IMR-90 (cell line): ENCODE data around the gene CDC7. TPM values are rescaled to one million over a fixed set of nuclear protein-coding genes. Genes with fewer than 3 reads are reported as not detected.

Source experiments
- ATAC-seq: fragments of 200-7000 bp; cut with Tn5 transposase; 2 replicates; pipeline ENCODE4 v1.9.1; 2020; ENCODE audit warnings: low read depth, mild to moderate bottlenecking, moderate library complexity
- BruUV-seq: library from RNA; stranded (reverse); fragments of 400-500 nt; replicated peaks from 2 replicates; lab custom pipeline; 2021; lab: Mats Ljungman, UMichigan
- CTCF ChIA-PET: fragments of 300-600 bp; formaldehyde crosslinking; extraction: SDS; loops from one replicate; lab custom pipeline; 2021; ENCODE audit warnings: antibody characterized with exemption; lab: Yijun Ruan, JAX
- POLR2A ChIA-PET: fragments of 300-600 bp; sonication (Branson Sonifier 250); formaldehyde crosslinking; loops from one replicate; lab custom pipeline; 2022; ENCODE audit warnings: antibody characterized with exemption; ENCODE audit not compliant: unreplicated experiment; lab: Charles Lee
- DNase-seq: peaks from one replicate; pipeline ENCODE4 v3.0.0; 2013
- H2AFZ ChIP-seq: replicated peaks from 2 replicates; pipeline ENCODE3; 2013; ENCODE audit warnings: low read length, mild to moderate bottlenecking; ENCODE audit not compliant: poor library complexity
- H2AK5ac ChIP-seq: 2 replicates; pipeline ENCODE4 v1.6.1; 2013; ENCODE audit warnings: low read depth, low read length, inconsistent platforms
- H2AK9ac ChIP-seq: replicated peaks from 2 replicates; pipeline ENCODE3; 2013; ENCODE audit warnings: mild to moderate bottlenecking, low read depth, low read length, moderate library complexity; ENCODE audit not compliant: poor library complexity
- H2BK120ac ChIP-seq: 2 replicates; pipeline ENCODE4 v1.6.1; 2013; ENCODE audit warnings: low read depth, low read length, inconsistent platforms
- H2BK15ac ChIP-seq: 3 replicates; pipeline ENCODE4 v1.6.1; 2013; ENCODE audit warnings: low read depth, low read length, inconsistent platforms
- H2BK20ac ChIP-seq: 2 replicates; pipeline ENCODE4 v1.6.1; 2013; ENCODE audit warnings: low read depth, mild to moderate bottlenecking, inconsistent platforms, low read length, moderate library complexity
- H2BK5ac ChIP-seq: 2 replicates; pipeline ENCODE4 v1.6.1; 2013; ENCODE audit warnings: mild to moderate bottlenecking, low read depth, low read length, inconsistent platforms; ENCODE audit not compliant: poor library complexity, severe bottlenecking
- H3K14ac ChIP-seq: replicated peaks from 2 replicates; pipeline ENCODE4 v1.6.1; 2013; ENCODE audit warnings: low read depth, low read length, inconsistent platforms
- H3K18ac ChIP-seq: 2 replicates; pipeline ENCODE4 v1.6.1; 2013; ENCODE audit warnings: low read depth, low read length, control low read depth
- H3K23ac ChIP-seq: 2 replicates; pipeline ENCODE4 v1.6.1; 2013; ENCODE audit warnings: low read depth, low read length, inconsistent platforms
- H3K27ac ChIP-seq: 2 replicates; pipeline ENCODE4 v1.5.1; 2013; ENCODE audit warnings: mild to moderate bottlenecking, control low read depth, low read length; ENCODE audit not compliant: insufficient read depth
- H3K27me3 ChIP-seq: 2 replicates; pipeline ENCODE4 v1.6.1; 2013; ENCODE audit warnings: low read length; ENCODE audit not compliant: control insufficient read depth, insufficient read depth
- H3K36me3 ChIP-seq: 2 replicates; pipeline ENCODE4 v1.6.1; 2013; ENCODE audit warnings: low read length, mixed read lengths; ENCODE audit not compliant: control insufficient read depth, insufficient read depth
- H3K4ac ChIP-seq: 2 replicates; pipeline ENCODE4 v1.6.1; 2013; ENCODE audit warnings: low read depth, low read length, inconsistent platforms
- H3K4me1 ChIP-seq: 2 replicates; pipeline ENCODE4 v1.6.1; 2013; ENCODE audit warnings: low read length, mixed read lengths; ENCODE audit not compliant: control insufficient read depth, insufficient read depth
- H3K4me2 ChIP-seq: 2 replicates; pipeline ENCODE4 v1.6.1; 2013; ENCODE audit warnings: low read depth, mild to moderate bottlenecking, control low read depth, low read length, moderate library complexity
- H3K4me3 ChIP-seq: 2 replicates; pipeline ENCODE4 v1.5.1; 2013; ENCODE audit warnings: low read depth, mild to moderate bottlenecking, control low read depth, low read length, moderate library complexity; ENCODE audit not compliant: insufficient read depth
- H3K56ac ChIP-seq: 2 replicates; pipeline ENCODE4 v1.6.1; 2013; ENCODE audit warnings: low read length, inconsistent platforms; ENCODE audit not compliant: insufficient read depth; ENCODE audit errors: extremely low read depth
- H3K79me1 ChIP-seq, 2 experiments: 2 replicates each; pipeline ENCODE4 v1.6.1; 2013; ENCODE audit warnings: low read length in 2 of 2, inconsistent platforms in 1 of 2, low read depth in 1 of 2
- H3K9ac ChIP-seq: 2 replicates; pipeline ENCODE4 v1.6.1; 2013; ENCODE audit warnings: low read depth, low read length, control low read depth
- H3K9me1 ChIP-seq: 2 replicates; pipeline ENCODE4 v1.6.1; 2013; ENCODE audit warnings: low read length, inconsistent platforms; ENCODE audit not compliant: insufficient read depth
- H3K9me3 ChIP-seq: 2 replicates; pipeline ENCODE4 v1.6.1; 2013; ENCODE audit warnings: low read length; ENCODE audit not compliant: control insufficient read depth, insufficient read depth
- H4K20me1 ChIP-seq: 2 replicates; pipeline ENCODE4 v1.6.1; 2013; ENCODE audit warnings: low read length, inconsistent platforms; ENCODE audit not compliant: insufficient read depth
- H4K5ac ChIP-seq: 2 replicates; pipeline ENCODE4 v1.6.1; 2013; ENCODE audit warnings: mild to moderate bottlenecking, low read depth, low read length, control low read depth
- H4K8ac ChIP-seq, 2 experiments: 2 replicates each; pipeline ENCODE4 v1.6.1; 2013; ENCODE audit warnings: low read depth in 2 of 2, low read length in 2 of 2, control low read depth in 1 of 2, inconsistent platforms in 1 of 2
- H4K91ac ChIP-seq: 2 replicates; pipeline ENCODE4 v1.6.1; 2013; ENCODE audit warnings: low read depth, low read length, inconsistent platforms; ENCODE audit not compliant: insufficient read depth
- BHLHE40 ChIP-seq: fragments of 150-350 bp; IDR thresholded peaks from 2 replicates; pipeline ENCODE4 v1.6.1; 2016; ENCODE audit warnings: mild to moderate bottlenecking, low read depth, low read length
- CEBPB ChIP-seq: IDR thresholded peaks from 2 replicates; pipeline ENCODE4 v1.6.1; 2012; ENCODE audit warnings: low read depth, low read length, improper control_type of control experiment
- CHD1 ChIP-seq: IDR thresholded peaks from 2 replicates; pipeline ENCODE4 v1.6.1; 2012; ENCODE audit warnings: low read depth, low read length, improper control_type of control experiment
- FOS ChIP-seq: fragments of 150-350 bp; IDR thresholded peaks from 2 replicates; pipeline ENCODE4 v1.6.1; 2016; ENCODE audit warnings: low read depth, low read length
- MAFK ChIP-seq: IDR thresholded peaks from 2 replicates; pipeline ENCODE4 v1.6.1; 2012; ENCODE audit warnings: low read depth, low read length, improper control_type of control experiment
- MXI1 ChIP-seq: IDR thresholded peaks from 2 replicates; pipeline ENCODE4 v1.6.1; 2012; ENCODE audit warnings: low read depth, mild to moderate bottlenecking, low read length, moderate library complexity, borderline replicate concordance
- POLR2A ChIP-seq: IDR thresholded peaks from 2 replicates; pipeline ENCODE4 v1.6.1; 2012; ENCODE audit warnings: mild to moderate bottlenecking, low read depth, low read length
- RFX5 ChIP-seq: IDR thresholded peaks from 2 replicates; pipeline ENCODE4 v1.8.0; 2012; ENCODE audit warnings: low read depth, mild to moderate bottlenecking, low read length, moderate library complexity
- SMC3 ChIP-seq: fragments of 150-350 bp; IDR thresholded peaks from 2 replicates; pipeline ENCODE4 v1.6.1; 2016; ENCODE audit warnings: low read depth, mild to moderate bottlenecking, antibody characterized with exemption, low read length, moderate library complexity
- USF2 ChIP-seq: fragments of 150-350 bp; IDR thresholded peaks from 2 replicates; pipeline ENCODE4 v1.6.1; 2017; ENCODE audit warnings: mild to moderate bottlenecking, antibody characterized with exemption, low read length, low read depth
- WGBS, 2 experiments: methylation state at CpG; one replicate each; pipeline versions ENCODE4 v1.1.5 to v1.1.7; 2013; ENCODE audit warnings: missing lambda C conversion rate in 2 of 2; ENCODE audit not compliant: insufficient read length in 1 of 2; ENCODE audit errors: extremely low coverage in 2 of 2; 5-methylcytosine and 5-hydroxymethylcytosine counted together
- dilution Hi-C: fragments of 300-500 bp; cut with HindIII; formaldehyde crosslinking; loops from one replicate; pipeline ENCODE4 v1.14.3; 2018; ENCODE audit warnings: low sequenced_read_pairs; ENCODE audit not compliant: unreplicated experiment
- in situ Hi-C: fragments of 300-500 bp; cut with MboI; formaldehyde crosslinking; loops from 3 replicates; pipeline ENCODE4 v1.14.3; 2019; ENCODE audit warnings: low sequenced_read_pairs, inconsistent platforms, mixed read lengths
- intact Hi-C: fragments of 100-400 bp; cut with micrococcal nuclease; formaldehyde crosslinking; loops from 2 replicates; pipeline ENCODE4 v1.10.0; 2022
- polyA plus RNA-seq, 3 experiments: library from polyadenylated mRNA; depleted of rRNA; stranded (reverse); fragments of >200 nt; gene quantifications; 2 replicates each; pipeline ENCODE4 v1.2.3, GENCODE V29; 2012; ENCODE audit warnings: low replicate concordance in 1 of 3
- total RNA-seq: library from RNA; depleted of rRNA; stranded (reverse); fragments of >200 nt; gene quantifications from 2 replicates; pipeline ENCODE4 v1.2.3, GENCODE V29; 2012

The CDC7 gene
- total and polyA plus RNA-seq, 2 of the 4 experiments (the other 2 are of a cell fraction) = 4.3 to 4.7 TPM

- Histone ChIP-seq H2BK15ac (no peak overlapping the region), H3K18ac (no peak overlapping the region), H3K4me2 (peak overlapping the region; percentile 21; the same call in 1 of the 2 replicates), H3K4me1 (no peaks in the 10 kb centered on the region), H3K27ac (no peak overlapping the region), H3K27me3 (no peaks in the 10 kb centered on the region), H4K20me1 (no peaks in the 10 kb centered on the region), H3K23ac (no peak overlapping the region), H3K14ac (no peak overlapping the region), H2BK120ac (no peak overlapping the region), H3K56ac (no peak overlapping the region), H2AFZ (no peak overlapping the region), H3K9me1 (no peaks in the 10 kb centered on the region), H4K91ac (no peak overlapping the region), H2BK20ac (no peak overlapping the region), H4K8ac (no peak overlapping the region), H3K9ac (no peak overlapping the region), H2AK5ac (no peak overlapping the region), H4K5ac (no peak overlapping the region), H2AK9ac (no peak overlapping the region), H3K4ac (no peak overlapping the region), H3K36me3 (no peaks in the 10 kb centered on the region), H3K4me3 (no peak overlapping the region), H3K79me1 (no peaks in the 10 kb centered on the region), H3K9me3 (no peaks in the 10 kb centered on the region), H2BK5ac (no peak overlapping the region)
- BruUV-seq = no TSS peak
- WGBS, 2 experiments = no CpG with 5 or more reads among the region's 5 CpGs
- in situ Hi-C loops = no loop called here
- POLR2A ChIA-PET = no interaction called here
- 0 out of 2 replicates have a peak, but pooled peaks have one; percentile 17 for TF ChIP-seq BHLHE40
- TF ChIP-seq MXI1 = no peak
- no peak for TF ChIP-seq RFX5
- peak; percentile 22; the same call in 1 of the 2 replicates for TF ChIP-seq MAFK
- no peak for TF ChIP-seq POLR2A
- peak; percentile 58 for TF ChIP-seq CEBPB
- TF ChIP-seq SMC3 = no peak
- no peak for TF ChIP-seq CHD1
- TF ChIP-seq USF2 = no peak
- peak; percentile 12; the same call in 1 of the 2 replicates for TF ChIP-seq FOS
- DNase-seq (peak; percentile 94), ATAC-seq (peak; percentile 38)
- dilution Hi-C loops = no loop called here
- CTCF ChIA-PET = interaction anchor here (1.6 to 2.6 kb wide), 2 partner anchors 8 to 304 kb away, joined by 4 to 7 read pairs; no protein-coding TSS in a partner anchor
- intact Hi-C loops = loop anchor here (2.0 to 5.0 kb wide), 2 partner anchors 48 to 361 kb away; partner anchors contain the start of gene TGFBR3
These were observed 25.8 kb downstream of the CDC7 start for GRCh38 chr1:91526496-91526895.
